NCI-H774 (cell line): ENCODE data around the gene STN1.

Source experiments
- DNase-seq: peaks from one replicate; lab custom pipeline; 2025; lab: John Stamatoyannopoulos, UW

STN1 gene

DNA sequence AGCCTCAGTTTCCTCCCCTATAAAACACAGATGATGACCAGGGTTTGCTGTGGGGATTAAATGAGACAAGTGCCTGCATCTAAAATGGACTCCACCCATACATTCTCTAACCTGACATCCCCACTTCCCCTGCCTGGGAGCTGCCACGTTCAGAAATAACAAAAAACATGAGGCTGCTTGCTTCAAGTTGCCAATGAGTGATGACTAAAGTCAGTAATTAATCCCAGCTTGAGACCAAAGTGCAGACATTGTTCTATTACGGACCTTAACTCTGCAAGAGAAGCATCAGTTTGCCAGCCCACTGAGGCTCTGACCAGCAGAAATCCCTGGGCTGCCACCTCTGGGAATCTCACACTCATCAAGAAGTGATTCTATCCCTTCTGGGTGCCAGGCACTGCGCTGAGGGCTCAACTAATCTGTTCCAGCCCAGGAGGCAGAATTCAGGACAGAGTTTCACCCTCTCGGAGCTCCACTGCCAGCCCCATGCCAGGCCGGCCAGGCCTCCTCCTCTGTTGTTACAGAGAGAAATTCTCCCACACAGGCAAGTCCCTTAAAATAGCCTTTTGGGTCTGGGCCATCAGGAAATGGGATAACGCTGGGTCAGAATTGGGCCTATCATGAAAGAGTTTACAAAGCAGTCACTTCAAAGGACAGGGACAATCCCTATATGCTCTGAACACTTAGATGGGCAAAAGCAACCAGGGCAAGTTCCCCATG lies 74.0 kb downstream of the STN1 start:
- DNase-seq: no peak

DNA sequence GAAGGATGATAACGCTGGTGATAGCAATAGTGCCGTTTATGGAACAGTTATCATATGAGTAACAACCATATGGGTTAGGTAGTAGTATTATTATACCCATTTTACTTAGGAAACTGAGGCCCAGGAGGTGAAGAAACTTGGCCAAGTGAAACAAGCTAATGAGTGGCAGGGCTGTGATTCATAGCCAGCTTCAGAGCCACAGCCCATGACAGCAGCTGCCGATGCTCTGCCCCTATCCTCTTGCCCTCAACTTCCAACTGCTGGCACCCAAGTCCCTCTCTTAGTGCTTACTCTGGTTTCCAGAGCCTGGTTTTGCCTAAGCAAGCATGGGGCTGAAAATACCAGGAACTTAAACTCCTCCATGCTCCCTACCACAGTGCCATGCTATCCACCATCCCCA lies 74.9 kb downstream of the STN1 start:
- no peak for DNase-seq

DNA sequence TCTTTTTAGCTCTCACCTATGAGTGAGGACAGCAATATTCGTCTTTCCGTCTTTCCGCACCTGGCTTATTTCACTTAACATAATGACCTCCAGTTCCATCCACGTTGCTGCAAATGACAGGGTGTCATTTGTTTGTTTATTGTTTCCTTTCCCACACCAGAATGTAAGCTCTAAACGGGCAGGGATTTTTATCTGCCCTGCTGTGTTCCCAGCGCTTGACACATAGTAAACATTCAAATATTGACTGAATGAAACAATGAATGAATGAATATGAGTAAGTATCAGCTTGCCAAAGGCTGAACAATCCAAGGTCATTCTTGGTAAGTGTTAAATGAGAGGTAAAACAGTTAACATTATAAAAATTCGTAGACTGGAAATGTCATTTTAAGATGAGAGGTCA lies 75.4 kb downstream of the STN1 start:
- peak; percentile 60 for DNase-seq

DNA sequence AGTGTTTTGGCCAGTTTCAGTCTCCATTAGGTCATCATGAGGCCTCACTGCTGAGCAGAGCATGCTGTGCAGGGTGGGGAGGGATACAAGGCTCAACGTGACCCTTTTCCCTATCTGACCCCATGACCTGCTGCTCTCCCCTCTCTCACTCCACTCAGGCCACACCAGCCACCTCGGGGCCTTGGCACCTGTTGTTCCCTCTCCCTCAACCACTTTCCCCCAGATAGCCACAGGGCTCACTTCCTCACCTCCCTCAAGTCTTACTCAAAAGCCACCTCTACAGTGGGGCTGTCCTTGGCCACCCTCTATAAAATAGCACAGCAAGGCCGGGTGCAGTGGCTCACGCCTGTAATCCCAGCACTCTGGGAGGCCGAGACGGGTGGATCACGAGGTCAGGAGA lies 76.5 kb downstream of the STN1 start:
- DNase-seq: no peak

DNA sequence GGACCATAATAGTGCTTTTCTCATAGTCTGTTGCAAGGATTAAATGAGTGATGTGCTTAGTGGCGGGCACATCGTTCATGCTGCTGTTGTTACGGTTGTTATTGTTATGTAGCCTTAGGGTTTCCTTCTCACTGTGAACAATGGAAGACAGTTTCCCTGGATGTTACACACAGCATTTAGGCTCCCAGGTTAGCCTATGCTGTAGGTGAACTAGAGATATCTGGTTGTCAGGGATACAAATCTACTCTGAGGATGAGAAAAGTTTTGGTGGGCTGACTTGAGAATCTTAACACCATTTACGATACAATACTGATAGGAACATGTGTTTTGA lies 77.3 kb downstream of the STN1 start:
- no peak for DNase-seq

DNA sequence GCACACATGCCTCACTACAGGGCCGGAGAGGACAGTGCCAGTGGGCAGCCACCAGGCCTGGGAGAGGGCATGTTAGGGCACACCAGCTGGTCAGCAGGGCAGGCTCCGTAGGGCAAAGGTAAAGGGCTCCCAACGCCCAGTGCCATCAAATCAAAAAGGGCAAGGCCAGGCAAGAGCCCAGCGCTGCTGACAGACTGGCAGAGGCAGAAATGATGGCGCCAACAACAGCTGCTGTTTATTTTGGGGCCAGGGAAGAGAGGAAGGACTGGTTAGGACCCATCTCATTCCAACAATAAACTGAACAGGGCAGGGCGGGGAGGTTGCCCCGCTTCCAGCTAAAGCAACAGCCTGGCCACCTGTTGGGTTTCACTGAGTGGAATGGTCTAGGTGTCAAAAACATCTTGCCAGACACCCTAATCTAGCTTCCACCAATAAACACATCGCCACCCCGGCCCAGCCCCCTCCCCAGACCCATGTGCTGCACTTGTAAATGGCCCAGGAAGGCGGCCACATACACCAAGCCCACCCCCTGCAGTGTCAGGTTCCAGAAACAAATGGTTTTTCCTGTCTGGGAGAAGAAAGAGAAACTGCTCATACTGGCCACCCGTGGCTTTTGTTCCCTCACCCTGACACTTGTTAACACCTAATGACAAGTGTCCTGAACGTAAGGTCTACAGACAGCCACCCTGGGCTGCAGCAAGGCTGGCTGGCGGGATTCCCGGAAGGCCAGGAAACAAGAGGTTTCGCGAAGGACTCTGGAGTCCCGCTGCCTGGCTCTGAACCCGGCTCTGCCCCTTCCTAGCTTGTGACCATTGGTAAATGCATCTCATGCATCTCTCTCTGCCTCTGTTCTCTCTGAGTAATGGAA lies 77.9 kb downstream of the STN1 start:
- DNase-seq: no peak

DNA sequence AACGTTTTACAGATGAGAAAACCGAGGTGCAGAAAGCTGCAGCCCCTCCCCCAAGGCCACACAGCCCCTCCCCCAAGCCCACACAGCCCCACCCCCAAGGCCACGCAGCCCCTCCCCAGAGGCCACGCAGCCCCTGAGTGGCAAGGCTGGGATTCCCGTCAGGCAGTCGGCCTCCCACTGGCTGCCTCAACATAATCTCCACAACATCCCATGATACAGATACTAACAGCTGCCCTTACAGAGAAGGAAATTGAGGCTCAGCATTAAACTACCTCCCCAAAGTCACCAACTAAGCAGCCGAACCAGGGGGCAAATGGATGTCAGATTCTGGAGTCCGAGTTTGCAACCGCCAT lies 78.5 kb downstream of the STN1 start:
- DNase-seq: no peak

DNA sequence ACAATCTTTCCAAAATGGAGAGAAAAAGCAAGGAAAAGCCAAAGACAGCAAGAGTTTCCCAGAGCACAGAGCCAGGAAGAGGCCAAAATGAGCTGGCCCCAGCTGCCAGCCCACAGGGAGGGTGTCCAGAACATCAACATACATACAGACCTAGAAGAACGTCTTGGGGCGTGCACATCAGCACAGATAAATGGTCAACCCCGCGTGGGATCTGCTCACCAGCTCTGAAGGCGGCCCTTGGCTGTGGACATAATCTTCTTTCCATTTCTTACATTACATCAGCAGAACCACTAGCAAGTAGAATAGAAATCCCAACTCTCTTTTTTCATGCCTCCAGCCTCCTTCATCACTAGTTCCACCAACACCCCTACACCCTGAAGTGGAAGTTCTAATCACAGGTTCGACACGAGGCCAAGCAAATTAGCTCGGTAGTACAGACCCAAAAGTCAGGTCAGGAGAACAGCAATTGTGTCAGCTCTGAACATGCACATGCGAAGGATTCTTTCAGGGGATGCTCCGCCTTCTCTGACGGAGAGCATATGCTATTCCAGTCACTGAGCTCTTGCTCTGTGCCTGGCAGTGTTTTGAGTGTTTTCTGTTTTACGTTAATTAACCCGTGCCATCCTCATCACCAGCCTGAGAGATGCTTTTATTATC lies 79.0 kb downstream of the STN1 start:
- no peak for DNase-seq

DNA sequence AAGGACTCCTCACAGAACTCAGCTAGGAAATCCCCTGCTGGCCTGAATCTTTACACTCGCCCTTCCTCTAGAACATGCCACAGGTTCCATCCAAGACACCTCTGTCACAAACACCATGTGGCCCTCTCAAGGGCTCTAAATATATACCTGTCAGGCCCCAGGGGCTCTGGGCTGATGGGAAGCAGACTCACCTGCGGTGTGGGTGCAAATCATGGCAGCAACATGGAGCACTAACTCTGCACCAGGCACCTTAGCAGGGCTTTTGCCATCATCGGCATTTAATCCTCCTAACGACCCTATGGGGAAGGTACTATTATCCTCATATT lies 80.0 kb downstream of the STN1 start:
- no peak for DNase-seq

DNA sequence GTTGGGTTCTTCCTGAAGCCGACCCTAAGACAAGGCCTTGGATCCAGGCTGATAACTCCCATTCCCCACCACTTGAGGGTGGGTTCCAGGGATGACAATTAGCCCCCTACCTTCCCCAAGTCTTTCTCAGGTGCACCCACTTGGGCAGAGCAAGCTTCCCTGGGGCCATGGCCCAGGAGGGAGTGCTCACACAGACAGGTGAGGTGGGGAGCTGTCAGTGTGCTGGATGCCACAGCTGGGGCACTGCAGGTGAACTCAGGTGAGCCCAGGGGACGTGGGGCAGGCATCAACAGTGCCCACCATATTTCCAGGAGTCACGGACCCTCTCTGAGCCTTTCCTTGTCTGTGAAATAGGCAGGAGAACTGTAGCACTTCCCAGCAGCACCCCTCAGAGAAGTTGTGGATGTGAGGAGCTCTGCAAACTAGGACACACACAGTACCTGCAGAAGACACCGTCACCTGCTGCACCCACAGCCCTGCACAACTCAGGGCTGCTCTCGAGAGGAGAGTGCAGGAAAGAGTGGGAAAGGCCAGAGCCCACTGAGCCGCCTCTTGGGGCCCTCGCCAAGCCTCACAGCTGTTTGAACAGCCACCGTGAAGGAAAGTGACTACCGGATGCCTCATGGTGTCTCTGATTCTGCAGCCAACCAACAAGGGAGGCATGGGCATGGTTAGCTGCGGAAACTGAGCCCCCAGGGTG lies 80.5 kb downstream of the STN1 start:
- no peak for DNase-seq

DNA sequence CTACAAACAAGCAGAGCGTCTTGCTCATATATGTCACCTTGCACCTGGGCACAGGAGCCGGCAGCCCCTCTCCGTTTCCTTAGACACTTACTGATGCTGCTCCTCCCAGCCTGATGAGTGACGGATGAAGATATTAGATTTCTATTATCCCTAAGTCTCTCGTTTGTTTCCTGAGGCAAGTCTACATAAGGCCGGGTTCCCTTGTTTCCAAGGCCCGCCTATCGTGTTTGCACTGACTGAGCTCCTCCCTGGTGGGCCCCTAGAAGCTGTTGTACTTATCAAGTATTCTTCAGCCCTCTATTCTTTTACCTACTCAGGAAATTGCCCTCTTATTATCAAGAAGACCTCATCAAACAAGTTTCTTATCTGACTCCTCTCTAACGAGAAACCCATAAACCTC lies 81.1 kb downstream of the STN1 start:
- no peak for DNase-seq

DNA sequence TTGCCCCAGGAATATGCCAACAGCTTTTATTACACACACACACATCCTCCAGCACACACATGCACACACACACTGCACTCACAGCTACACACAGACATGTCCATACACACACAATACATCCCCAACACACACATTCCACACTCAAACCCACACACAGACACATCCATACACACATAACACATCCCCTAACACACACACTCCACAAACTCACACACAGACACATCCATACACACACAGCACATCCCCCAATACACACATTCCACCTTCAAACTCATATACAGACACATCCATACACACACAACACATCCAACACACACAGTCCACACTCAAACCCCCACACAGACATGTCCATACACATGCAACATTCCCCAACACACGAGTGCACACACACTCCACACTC lies 81.7 kb downstream of the STN1 start:
- no peak for DNase-seq

DNA sequence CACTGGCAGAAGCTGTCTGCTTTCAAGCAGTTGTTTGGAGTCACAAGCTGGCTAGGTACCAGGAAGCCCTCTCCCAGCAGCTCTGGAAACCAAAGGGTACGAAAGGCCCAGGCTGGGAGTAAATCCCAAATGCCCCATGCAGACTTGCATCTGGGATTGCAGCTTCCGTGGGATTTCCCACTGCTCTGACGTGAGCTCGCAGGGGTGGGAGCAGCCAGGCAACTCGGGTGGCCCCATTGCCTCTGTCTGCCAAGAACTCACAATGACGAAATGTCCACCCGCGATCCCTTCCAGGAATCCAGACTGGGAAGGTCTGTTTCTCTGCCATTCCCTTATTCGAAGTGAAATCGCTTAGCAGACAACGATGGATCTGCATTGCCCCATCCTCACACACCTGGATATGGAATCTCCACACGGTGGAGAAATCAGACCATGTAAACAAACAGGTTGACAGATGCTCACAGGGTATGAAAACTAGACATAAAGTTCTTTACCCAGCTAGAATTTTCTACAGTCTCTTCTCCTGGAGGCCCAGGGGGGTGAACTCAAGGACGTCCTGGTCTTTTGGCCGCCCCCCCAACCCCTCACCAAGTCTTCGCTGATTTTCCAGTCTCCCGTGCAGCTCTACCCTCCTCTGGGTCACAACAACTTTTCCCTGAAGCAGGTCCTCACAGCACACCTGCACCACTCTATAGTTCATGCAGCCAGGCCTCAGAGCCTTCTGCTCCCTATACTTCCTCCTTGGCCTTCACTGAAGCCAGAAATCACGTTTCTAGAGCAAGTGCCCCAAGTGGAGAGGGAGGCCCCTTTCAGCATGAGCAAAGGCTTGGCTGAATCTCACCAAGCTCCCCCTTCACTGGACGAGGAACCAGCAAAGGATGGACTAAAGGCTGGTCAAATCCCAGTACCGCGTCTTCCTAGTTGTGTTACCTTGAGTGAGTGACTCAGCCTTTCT lies 82.6 kb downstream of the STN1 start:
- DNase-seq: no peak

DNA sequence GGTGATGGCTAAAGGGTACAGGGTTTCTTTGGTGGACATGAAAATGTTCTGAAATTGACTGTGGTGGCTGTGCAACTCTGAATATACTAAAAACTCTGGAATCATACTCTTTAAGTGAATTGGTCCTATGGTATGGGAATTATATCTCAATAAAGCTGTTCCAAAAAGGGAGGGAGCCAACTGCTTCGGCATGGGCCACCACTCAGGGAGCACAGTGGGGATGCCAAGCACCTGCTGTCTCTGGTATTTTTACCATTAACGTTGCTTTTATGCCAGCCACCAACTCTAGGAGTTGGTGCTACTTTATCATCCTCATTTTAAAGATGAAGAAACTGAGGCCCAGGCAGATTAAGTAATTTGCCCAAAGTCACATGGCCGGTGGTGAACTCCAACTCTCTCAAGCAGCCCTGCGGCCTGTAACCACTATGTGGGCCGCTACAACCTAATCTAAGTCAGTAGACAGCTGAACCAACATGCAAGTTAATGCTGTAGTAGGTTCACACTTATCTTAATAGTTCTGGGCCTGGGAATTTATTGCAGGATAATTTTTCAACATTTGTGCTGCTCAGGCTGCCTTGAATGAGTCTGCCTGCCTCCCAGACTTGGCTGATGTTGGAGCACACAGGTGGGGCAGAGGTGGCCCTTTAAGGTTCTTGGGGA lies 83.4 kb downstream of the STN1 start:
- no peak for DNase-seq

DNA sequence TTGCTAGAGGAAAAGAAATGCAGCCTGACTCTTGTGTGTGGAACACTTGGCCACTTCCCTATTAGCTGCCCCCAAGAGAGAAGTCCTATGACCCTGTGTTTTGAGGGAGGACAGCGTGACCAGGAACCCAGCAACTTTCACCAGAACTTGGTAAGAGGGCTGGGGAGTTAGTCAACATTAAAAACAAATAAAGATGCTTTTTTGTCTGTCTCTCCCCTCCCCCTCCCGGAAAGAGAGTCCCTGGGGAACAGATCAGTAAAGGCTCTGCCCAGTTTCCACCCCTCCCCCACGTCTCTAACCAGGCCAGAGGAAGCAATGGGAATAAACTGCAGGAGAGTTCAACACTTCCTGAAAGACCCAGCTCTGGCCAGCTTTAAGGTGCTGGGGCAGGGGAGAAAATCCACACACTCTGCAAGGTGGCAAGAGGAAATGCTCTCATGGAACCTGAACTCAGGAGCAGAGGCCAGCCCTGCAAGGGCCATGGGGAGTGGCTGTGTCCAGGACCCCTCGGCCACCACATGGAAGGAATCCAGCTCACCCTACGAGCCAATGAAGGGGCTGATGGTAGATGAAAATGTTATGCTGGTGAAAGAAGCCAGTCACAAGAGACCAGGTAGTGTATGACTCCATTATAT lies 84.1 kb downstream of the STN1 start:
- no peak for DNase-seq

DNA sequence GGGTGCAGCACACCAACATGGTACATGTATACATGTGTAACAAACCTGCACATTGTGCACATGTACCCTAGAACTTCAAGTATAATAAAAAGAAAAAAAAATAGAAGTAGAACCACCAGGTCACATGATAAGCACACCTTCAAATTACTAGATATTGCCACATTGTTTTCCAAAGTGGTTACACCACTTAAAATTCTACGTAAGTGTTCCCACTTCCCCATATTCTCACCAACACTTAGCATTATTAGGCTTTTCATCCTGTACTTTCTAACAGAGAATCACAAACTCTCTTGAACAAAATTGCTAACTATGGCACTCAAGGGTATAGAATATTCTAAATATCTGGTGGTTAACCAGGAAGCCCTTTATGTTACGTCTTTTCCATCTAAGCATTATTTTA lies 85.2 kb downstream of the STN1 start:
- no peak for DNase-seq
